Neural cell (in vitro differentiated cells): ENCODE data around the gene TOM1L1. TPM values are rescaled to one million over a fixed set of nuclear protein-coding genes. Genes with fewer than 3 reads are reported as not detected.

ENCODE experiments used
- H2AFZ ChIP-seq: fragments of 200-600, 300-800 bp; sonication (generic), shearing (Covaris generic); 2 replicates; pipeline ENCODE4 v1.6.0; 2014; ENCODE audit warnings: low read depth, mild to moderate bottlenecking, antibody characterized with exemption, low read length, moderate library complexity
- H3F3A ChIP-seq: fragments of 200-600 bp; shearing (Covaris generic); 2 replicates; pipeline ENCODE4 v1.6.1; 2016; ENCODE audit warnings: mild to moderate bottlenecking, moderate library complexity, mixed read lengths, antibody characterized with exemption, low read length; ENCODE audit not compliant: insufficient read depth, poor library complexity, severe bottlenecking
- H3K27ac ChIP-seq: fragments of 200-600, 300-800 bp; sonication (generic), shearing (Covaris generic); 2 replicates; pipeline ENCODE4 v1.5.1; 2014; ENCODE audit warnings: mild to moderate bottlenecking, low read length, moderate library complexity
- H3K27me3 ChIP-seq: fragments of 300-800, 200-600 bp; sonication (generic), shearing (Covaris generic); 2 replicates; pipeline ENCODE4 v1.6.0; 2014; ENCODE audit warnings: mild to moderate bottlenecking, low read depth, low read length, moderate library complexity; ENCODE audit not compliant: insufficient read depth
- H3K36me3 ChIP-seq: fragments of 300-800, 200-600 bp; sonication (generic), shearing (Covaris generic); 2 replicates; pipeline ENCODE4 v1.5.1; 2014; ENCODE audit warnings: mild to moderate bottlenecking, antibody characterized with exemption, low read length, moderate library complexity; ENCODE audit not compliant: insufficient read depth
- H3K4me2 ChIP-seq: fragments of 300-800, 200-600 bp; sonication (generic), shearing (Covaris generic); 2 replicates; pipeline ENCODE4 v1.6.0; 2014; ENCODE audit warnings: mild to moderate bottlenecking, low read length
- H3K4me3 ChIP-seq: fragments of 300-800, 200-600 bp; sonication (generic), shearing (Covaris generic); 2 replicates; pipeline ENCODE4 v1.5.1; 2014; ENCODE audit warnings: mild to moderate bottlenecking, low read length, moderate library complexity
- H3K79me2 ChIP-seq: fragments of 200-600 bp; shearing (Covaris generic); replicated peaks from 2 replicates; pipeline ENCODE4 v1.6.0; 2014; ENCODE audit warnings: mild to moderate bottlenecking, low read length, moderate library complexity; ENCODE audit not compliant: insufficient read depth
- H3K9ac ChIP-seq: fragments of 300-800, 200-600 bp; sonication (generic), shearing (Covaris generic); 2 replicates; pipeline ENCODE4 v1.6.1; 2016; ENCODE audit warnings: mild to moderate bottlenecking, low read length, mixed read lengths
- H3K9me2 ChIP-seq: fragments of 200-600 bp; shearing (Covaris generic); 2 replicates; pipeline ENCODE4 v1.6.1; 2016; ENCODE audit warnings: mild to moderate bottlenecking, low read length, mixed read lengths; ENCODE audit not compliant: insufficient read depth
- H3K9me3 ChIP-seq: fragments of 200-600, 300-800 bp; sonication (generic), shearing (Covaris generic); 2 replicates; pipeline ENCODE4 v1.6.1; 2016; ENCODE audit warnings: mild to moderate bottlenecking, mixed run types, low read length, moderate library complexity, mixed read lengths
- H4K20me1 ChIP-seq: fragments of 200-600 bp; shearing (Covaris generic); 2 replicates; pipeline ENCODE4 v1.6.1; 2016; ENCODE audit warnings: mild to moderate bottlenecking, mixed run types; ENCODE audit not compliant: insufficient read depth
- EP300 ChIP-seq: fragments of 450-650 bp; conservative IDR thresholded peaks from 2 replicates; pipeline ENCODE4 v1.6.1; 2014; ENCODE audit warnings: antibody characterized with exemption, mild to moderate bottlenecking, moderate library complexity; ENCODE audit not compliant: poor library complexity, severe bottlenecking
- EZH2 ChIP-seq: fragments of 200-600, 300-800 bp; shearing (Covaris generic), sonication (generic); IDR thresholded peaks from 2 replicates; pipeline ENCODE4 v1.6.1; 2014; ENCODE audit warnings: antibody characterized with exemption, low read length, borderline replicate concordance, mild to moderate bottlenecking; ENCODE audit not compliant: insufficient read depth, poor library complexity, severe bottlenecking
- MXI1 ChIP-seq: fragments of 450-650 bp; conservative IDR thresholded peaks from 2 replicates; pipeline ENCODE4 v1.6.1; 2014; ENCODE audit warnings: antibody characterized with exemption, mild to moderate bottlenecking; ENCODE audit not compliant: poor library complexity, severe bottlenecking
- POLR2AphosphoS5 ChIP-seq: IDR thresholded peaks from 2 replicates; pipeline ENCODE4 v1.6.1; 2012
- RAD21 ChIP-seq: fragments of 450-650 bp; conservative IDR thresholded peaks from 2 replicates; pipeline ENCODE4 v1.6.1; 2014; ENCODE audit warnings: antibody characterized with exemption, mild to moderate bottlenecking, moderate library complexity
- SMC3 ChIP-seq: fragments of 450-650 bp; conservative IDR thresholded peaks from 2 replicates; pipeline ENCODE4 v1.6.1; 2014; ENCODE audit warnings: antibody characterized with exemption, mild to moderate bottlenecking, moderate library complexity; ENCODE audit not compliant: poor library complexity
- TAF1 ChIP-seq: IDR thresholded peaks from 2 replicates; pipeline ENCODE4 v1.6.1; 2012; ENCODE audit warnings: low read depth
- polyA plus RNA-seq: library from polyadenylated mRNA; depleted of rRNA; stranded (reverse); fragments of >200 nt; gene quantifications from 2 replicates; pipeline ENCODE4 v1.2.3, GENCODE V29; 2014
- TF ChIP-seq, protein P1 (sequence below): fragments of 450-650 bp; IDR thresholded peaks from 2 replicates; pipeline ENCODE4 v1.5.1; 2014; ENCODE audit warnings: antibody characterized with exemption, mild to moderate bottlenecking, moderate library complexity; ENCODE audit not compliant: poor library complexity, severe bottlenecking
- TF ChIP-seq, protein P2 (sequence below): IDR thresholded peaks from 2 replicates; pipeline ENCODE4 v1.6.1; 2012; ENCODE audit warnings: borderline replicate concordance

Gene TOM1L1
- polyA plus RNA-seq, 1 donor from 2014 or later: 13.6 TPM

DNA sequence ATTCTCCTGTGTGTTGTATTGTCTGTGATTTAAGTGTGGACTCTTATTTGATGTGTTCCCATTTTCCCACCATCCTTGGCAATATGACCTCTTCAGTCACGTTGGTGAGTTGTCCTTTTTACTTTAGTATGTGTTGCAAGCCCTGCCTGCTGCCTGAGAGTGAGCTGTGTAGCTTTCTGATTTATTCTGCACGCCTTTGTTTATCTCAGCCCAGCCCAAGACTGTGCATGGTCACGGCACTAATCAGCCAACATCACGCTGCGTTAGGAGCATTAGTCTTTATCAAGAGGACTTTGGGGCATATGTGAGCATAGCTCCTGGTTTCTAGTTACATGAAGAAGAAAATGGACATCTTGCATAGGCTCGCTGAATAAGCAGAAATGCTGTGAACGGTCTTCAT is 6.0 kb downstream of the TOM1L1 start:
- Histone ChIP-seq H3K36me3 (no peaks in the 10 kb centered on the region), H3K4me2 (no peak overlapping the region), H2AFZ (no peak overlapping the region), H3K9ac (no peak overlapping the region), H3K4me3 (no peak overlapping the region), H4K20me1 (no peaks in the 10 kb centered on the region), H3K79me2 (no peaks in the 10 kb centered on the region), H3K9me2 (no peaks in the 10 kb centered on the region), H3F3A (no peaks in the 10 kb centered on the region), H3K27me3 (no peaks in the 10 kb centered on the region), H3K9me3 (no peaks in the 10 kb centered on the region), H3K27ac (no peak overlapping the region)
- TF ChIP-seq EP300: no peak
- no peak for TF ChIP-seq EZH2
- TF ChIP-seq POLR2AphosphoS5: no peak
- TF ChIP-seq MXI1: no peak
- TF ChIP-seq, protein P1, sequence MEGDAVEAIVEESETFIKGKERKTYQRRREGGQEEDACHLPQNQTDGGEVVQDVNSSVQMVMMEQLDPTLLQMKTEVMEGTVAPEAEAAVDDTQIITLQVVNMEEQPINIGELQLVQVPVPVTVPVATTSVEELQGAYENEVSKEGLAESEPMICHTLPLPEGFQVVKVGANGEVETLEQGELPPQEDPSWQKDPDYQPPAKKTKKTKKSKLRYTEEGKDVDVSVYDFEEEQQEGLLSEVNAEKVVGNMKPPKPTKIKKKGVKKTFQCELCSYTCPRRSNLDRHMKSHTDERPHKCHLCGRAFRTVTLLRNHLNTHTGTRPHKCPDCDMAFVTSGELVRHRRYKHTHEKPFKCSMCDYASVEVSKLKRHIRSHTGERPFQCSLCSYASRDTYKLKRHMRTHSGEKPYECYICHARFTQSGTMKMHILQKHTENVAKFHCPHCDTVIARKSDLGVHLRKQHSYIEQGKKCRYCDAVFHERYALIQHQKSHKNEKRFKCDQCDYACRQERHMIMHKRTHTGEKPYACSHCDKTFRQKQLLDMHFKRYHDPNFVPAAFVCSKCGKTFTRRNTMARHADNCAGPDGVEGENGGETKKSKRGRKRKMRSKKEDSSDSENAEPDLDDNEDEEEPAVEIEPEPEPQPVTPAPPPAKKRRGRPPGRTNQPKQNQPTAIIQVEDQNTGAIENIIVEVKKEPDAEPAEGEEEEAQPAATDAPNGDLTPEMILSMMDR: no peak
- no peak for TF ChIP-seq RAD21
- no peak for TF ChIP-seq SMC3
- TF ChIP-seq, protein P2, sequence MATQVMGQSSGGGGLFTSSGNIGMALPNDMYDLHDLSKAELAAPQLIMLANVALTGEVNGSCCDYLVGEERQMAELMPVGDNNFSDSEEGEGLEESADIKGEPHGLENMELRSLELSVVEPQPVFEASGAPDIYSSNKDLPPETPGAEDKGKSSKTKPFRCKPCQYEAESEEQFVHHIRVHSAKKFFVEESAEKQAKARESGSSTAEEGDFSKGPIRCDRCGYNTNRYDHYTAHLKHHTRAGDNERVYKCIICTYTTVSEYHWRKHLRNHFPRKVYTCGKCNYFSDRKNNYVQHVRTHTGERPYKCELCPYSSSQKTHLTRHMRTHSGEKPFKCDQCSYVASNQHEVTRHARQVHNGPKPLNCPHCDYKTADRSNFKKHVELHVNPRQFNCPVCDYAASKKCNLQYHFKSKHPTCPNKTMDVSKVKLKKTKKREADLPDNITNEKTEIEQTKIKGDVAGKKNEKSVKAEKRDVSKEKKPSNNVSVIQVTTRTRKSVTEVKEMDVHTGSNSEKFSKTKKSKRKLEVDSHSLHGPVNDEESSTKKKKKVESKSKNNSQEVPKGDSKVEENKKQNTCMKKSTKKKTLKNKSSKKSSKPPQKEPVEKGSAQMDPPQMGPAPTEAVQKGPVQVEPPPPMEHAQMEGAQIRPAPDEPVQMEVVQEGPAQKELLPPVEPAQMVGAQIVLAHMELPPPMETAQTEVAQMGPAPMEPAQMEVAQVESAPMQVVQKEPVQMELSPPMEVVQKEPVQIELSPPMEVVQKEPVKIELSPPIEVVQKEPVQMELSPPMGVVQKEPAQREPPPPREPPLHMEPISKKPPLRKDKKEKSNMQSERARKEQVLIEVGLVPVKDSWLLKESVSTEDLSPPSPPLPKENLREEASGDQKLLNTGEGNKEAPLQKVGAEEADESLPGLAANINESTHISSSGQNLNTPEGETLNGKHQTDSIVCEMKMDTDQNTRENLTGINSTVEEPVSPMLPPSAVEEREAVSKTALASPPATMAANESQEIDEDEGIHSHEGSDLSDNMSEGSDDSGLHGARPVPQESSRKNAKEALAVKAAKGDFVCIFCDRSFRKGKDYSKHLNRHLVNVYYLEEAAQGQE: no peak
- TF ChIP-seq TAF1: no peak

DNA sequence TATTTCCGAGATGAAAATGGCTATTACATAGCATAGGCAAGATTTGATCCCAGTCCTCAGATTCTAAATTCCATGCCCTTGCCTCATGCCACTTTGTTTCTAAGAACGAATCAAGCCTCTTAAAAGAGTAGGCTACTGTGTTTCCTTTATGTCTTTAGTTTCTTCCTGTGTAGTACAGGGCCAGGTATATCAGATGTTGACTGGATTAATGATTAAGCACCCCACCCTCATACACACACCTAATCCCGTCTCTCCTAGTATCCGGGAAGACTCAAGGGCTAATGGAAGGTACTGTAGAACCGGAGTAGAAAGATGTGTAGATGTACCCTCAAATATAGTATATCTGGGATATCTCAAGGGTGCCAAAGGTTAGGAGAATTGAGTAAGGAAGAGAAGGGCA is 6.7 kb downstream of the TOM1L1 start:
- TF ChIP-seq SMC3 (no peak), EZH2 (no peak), POLR2AphosphoS5 (no peak), RAD21 (no peak), TAF1 (no peak), MXI1 (no peak), EP300 (no peak)
- TF ChIP-seq, protein P1: no peak
- TF ChIP-seq, protein P2: no peak
- H3K79me2 ChIP-seq: no peaks in the 10 kb centered on the region
- no peak overlapping the region for H3K27ac ChIP-seq
- no peaks in the 10 kb centered on the region for H3K27me3 ChIP-seq
- H3K4me2 ChIP-seq: no peak overlapping the region
- H3K9me2 ChIP-seq: no peaks in the 10 kb centered on the region
- H2AFZ ChIP-seq: no peak overlapping the region
- no peaks in the 10 kb centered on the region for H3K9me3 ChIP-seq
- no peak overlapping the region for H3K9ac ChIP-seq
- H3K4me3 ChIP-seq: no peak overlapping the region
- no peaks in the 10 kb centered on the region for H3K36me3 ChIP-seq
- no peaks in the 10 kb centered on the region for H4K20me1 ChIP-seq
- H3F3A ChIP-seq: no peaks in the 10 kb centered on the region
